Stomach (tissue), 9 donors: ENCODE data around the gene RFC3. TPM values are rescaled to one million over a fixed set of nuclear protein-coding genes. Genes with fewer than 3 reads are reported as not detected.

Source experiments
- DNase-seq, 2 donors: peaks; one replicate each; pipeline versions ENCODE4 v3.0.0 to v3.0.0-alpha.2; 2013 to 2019
- H3K27ac ChIP-seq, 5 donors: fragments of 200-600 bp in 4 of 5; sonication (generic) in 4 of 5; one replicate each; pipeline ENCODE4 v1.5.1; 2013 to 2019; ENCODE audit warnings: mild to moderate bottlenecking in 1 of 5, moderate library complexity in 1 of 5
- H3K27me3 ChIP-seq, 3 donors: fragments of 200-600 bp; sonication (generic); one replicate each; pipeline ENCODE4 v1.5.1; 2017 to 2019; ENCODE audit warnings: mixed run types in 1 of 3
- H3K36me3 ChIP-seq, 4 donors: fragments of 200-600 bp; sonication (generic); 1 replicate in 3 of 4; 2 replicates in 1 of 4; pipeline ENCODE4 v1.5.1; 2016 to 2019
- H3K4me1 ChIP-seq, 4 donors: fragments of 200-600 bp; sonication (generic); one replicate each; pipeline ENCODE4 v1.5.1; 2016 to 2019
- H3K4me3 ChIP-seq, 4 donors: fragments of 200-600 bp; sonication (generic) in 3 of 4; one replicate each; pipeline ENCODE4 v1.5.1; 2016 to 2019; ENCODE audit warnings: mild to moderate bottlenecking in 1 of 4
- H3K9me3 ChIP-seq, 4 donors: fragments of 200-600 bp; sonication (generic); one replicate each; pipeline ENCODE4 v1.5.1; 2016 to 2019
- EP300 ChIP-seq: sonication (generic); formaldehyde crosslinking; IDR thresholded peaks from one replicate; pipeline ENCODE4 v1.6.1; 2017; ENCODE audit warnings: antibody characterized with exemption
- POLR2A ChIP-seq, 4 donors: fragments of 450-650 bp; IDR thresholded peaks; one replicate each; pipeline ENCODE4 v1.6.1; 2016; ENCODE audit warnings: antibody characterized with exemption in 4 of 4, control low read depth in 2 of 4, mild to moderate bottlenecking in 1 of 4, moderate library complexity in 1 of 4
- POLR2AphosphoS5 ChIP-seq, 3 donors: sonication (generic); formaldehyde crosslinking; IDR thresholded peaks; one replicate each; pipeline ENCODE4 v1.6.1; 2016; ENCODE audit warnings: antibody characterized with exemption in 3 of 3
- WGBS, 5 donors: extraction: QIAGEN DNeasy Blood & Tissue Kit in 3 of 5; methylation state at CpG; one replicate each; pipeline versions ENCODE4 v1.1.5 to v1.1.7; 2013 to 2018; 5-methylcytosine and 5-hydroxymethylcytosine counted together
- intact Hi-C: fragments of 100-400 bp; cut with DNase I; formaldehyde crosslinking; loops from one replicate; pipeline ENCODE4 v1.15.1; 2023; ENCODE audit warnings: low total_unique reads
- polyA plus RNA-seq, 3 donors: library from polyadenylated mRNA; stranded (reverse); fragments of 200-250 nt; gene quantifications; one replicate each; pipeline ENCODE4 v1.2.3, GENCODE V29; 2013
- total RNA-seq, 5 donors: library from RNA; depleted of rRNA; stranded (reverse); fragments of >200 nt; gene quantifications; one replicate each; pipeline versions ENCODE4 v1.1.0 to v1.2.3, GENCODE V29; 2014 to 2016
- TF ChIP-seq, protein P1 (sequence below), 7 experiments: fragments of 450-650 bp in 4 of 7; fragments of 200-600 bp in 3 of 7; sonication (generic) in 3 of 7; IDR thresholded peaks; one replicate each; pipeline ENCODE4 v1.5.1; 2016 to 2019; ENCODE audit warnings: antibody characterized with exemption in 7 of 7, control low read depth in 2 of 7, mild to moderate bottlenecking in 1 of 7
- donor health status: healthy with polysubstance abuse.
- donor health status: Bipolar disorder and iron deficiency.
- donor health status: healthy.

RFC3 gene
- total and polyA plus RNA-seq, 8 donors, result 0.58 to 27.7 (median 7.8) TPM

DNA sequence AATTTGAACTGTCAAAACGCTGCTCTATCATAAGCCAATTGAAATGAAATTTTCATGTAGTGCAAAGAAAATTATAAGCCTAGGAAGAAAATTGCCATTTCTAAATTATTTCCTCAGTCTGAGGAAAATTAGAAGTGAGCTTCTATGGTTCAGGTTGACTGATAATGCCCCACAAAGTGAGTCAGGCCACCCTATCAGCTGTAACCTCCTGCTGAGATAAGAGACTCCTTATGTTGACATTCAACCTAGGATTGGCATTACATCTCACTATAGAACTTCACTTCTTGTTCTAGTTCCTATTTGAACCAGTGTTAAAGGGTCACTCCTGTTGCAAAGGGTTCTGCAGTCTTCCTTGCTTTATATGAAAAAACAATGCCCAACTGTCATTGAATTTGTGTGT is 32.6 kb upstream of the RFC3 start:
- Histone ChIP-seq H3K36me3 (no peaks in the 10 kb centered on the region), H3K4me1 (peaks cover 0 to 5% (median 0%) of the 10 kb centered on the region in 4 donors), H3K27me3 (no peaks in the 10 kb centered on the region), H3K4me3 (no peak overlapping the region), H3K9me3 (no peaks in the 10 kb centered on the region), H3K27ac (no peak overlapping the region)
- peak in 1 of 2 donors; percentile 6 for DNase-seq
- intact Hi-C loops, result no loop called here
- WGBS, 5 donors, result 75 to 86% (median 85%) methylated on average over 1 of the region's 1 CpG
- no peak for TF ChIP-seq POLR2AphosphoS5 (IDR thresholded peaks at IDR 0.05)
- TF ChIP-seq EP300, result no peak
- no peak for TF ChIP-seq POLR2A (IDR thresholded peaks at IDR 0.05)
- TF ChIP-seq, protein P1, sequence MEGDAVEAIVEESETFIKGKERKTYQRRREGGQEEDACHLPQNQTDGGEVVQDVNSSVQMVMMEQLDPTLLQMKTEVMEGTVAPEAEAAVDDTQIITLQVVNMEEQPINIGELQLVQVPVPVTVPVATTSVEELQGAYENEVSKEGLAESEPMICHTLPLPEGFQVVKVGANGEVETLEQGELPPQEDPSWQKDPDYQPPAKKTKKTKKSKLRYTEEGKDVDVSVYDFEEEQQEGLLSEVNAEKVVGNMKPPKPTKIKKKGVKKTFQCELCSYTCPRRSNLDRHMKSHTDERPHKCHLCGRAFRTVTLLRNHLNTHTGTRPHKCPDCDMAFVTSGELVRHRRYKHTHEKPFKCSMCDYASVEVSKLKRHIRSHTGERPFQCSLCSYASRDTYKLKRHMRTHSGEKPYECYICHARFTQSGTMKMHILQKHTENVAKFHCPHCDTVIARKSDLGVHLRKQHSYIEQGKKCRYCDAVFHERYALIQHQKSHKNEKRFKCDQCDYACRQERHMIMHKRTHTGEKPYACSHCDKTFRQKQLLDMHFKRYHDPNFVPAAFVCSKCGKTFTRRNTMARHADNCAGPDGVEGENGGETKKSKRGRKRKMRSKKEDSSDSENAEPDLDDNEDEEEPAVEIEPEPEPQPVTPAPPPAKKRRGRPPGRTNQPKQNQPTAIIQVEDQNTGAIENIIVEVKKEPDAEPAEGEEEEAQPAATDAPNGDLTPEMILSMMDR (IDR thresholded peaks at IDR 0.05), result no peak

- H3K4me1 ChIP-seq, result peaks cover 0 to 5% (median 0%) of the 10 kb centered on the region in 4 donors
- TF ChIP-seq POLR2AphosphoS5 (IDR thresholded peaks at IDR 0.05), result no peak
- no peak for TF ChIP-seq POLR2A (IDR thresholded peaks at IDR 0.05)
- no peak for TF ChIP-seq EP300
- WGBS, 5 donors, result 39 to 60% (median 55%) methylated on average over 6 of the region's 6 CpGs
- DNase-seq, result no peak
- no peaks in the 10 kb centered on the region for H3K36me3 ChIP-seq
- no peak overlapping the region for H3K27ac ChIP-seq
- no peaks in the 10 kb centered on the region for H3K27me3 ChIP-seq
- H3K9me3 ChIP-seq, result no peaks in the 10 kb centered on the region
- H3K4me3 ChIP-seq, result peak overlapping the region; percentile 11 to 38 (median 32)
- intact Hi-C loops, result no loop called here
Measured at GRCh38 chr13:33787051-33787591, 30.8 kb upstream of the RFC3 start.

DNA sequence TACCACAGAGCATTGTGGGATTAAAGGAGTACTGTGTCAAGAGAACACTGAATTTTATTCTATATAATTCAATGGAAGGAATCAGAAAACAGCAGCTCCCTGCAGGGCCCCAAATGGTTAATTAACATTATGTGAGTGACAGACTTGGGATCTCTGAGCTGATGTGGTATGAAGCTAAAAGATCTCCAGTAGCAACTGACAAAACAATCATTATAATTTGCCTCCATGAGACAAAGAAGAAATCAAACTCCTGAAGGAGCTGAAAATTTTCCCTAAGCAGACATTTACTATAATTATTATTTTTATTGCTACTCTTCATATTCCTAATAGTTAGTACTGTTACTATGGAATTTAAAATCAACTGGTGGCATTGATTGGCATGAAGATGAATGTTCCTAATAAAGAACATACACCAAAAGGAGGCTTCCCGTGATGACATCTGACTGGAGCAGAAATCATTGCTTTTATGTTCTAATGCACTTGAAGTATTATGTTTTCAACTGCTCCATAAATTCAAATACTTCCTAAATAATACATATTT is 28.8 kb upstream of the RFC3 start:
- Histone ChIP-seq H3K27me3 (no peaks in the 10 kb centered on the region), H3K27ac (no peak overlapping the region), H3K36me3 (no peaks in the 10 kb centered on the region), H3K4me1 (peaks cover 0 to 5% (median 0%) of the 10 kb centered on the region in 4 donors), H3K9me3 (no peaks in the 10 kb centered on the region), H3K4me3 (no peak overlapping the region)
- WGBS, 5 donors, result 82 to 100% (median 87%) methylated on average over 1 of the region's 1 CpG
- no peak for DNase-seq
- TF ChIP-seq EP300, result no peak
- TF ChIP-seq POLR2AphosphoS5 (IDR thresholded peaks at IDR 0.05), result no peak
- no peak for TF ChIP-seq POLR2A (IDR thresholded peaks at IDR 0.05)
- TF ChIP-seq, protein P1 (IDR thresholded peaks at IDR 0.05), result no peak
- intact Hi-C loops, result no loop called here

- no peak overlapping the region for H3K4me3 ChIP-seq
- TF ChIP-seq POLR2AphosphoS5 (IDR thresholded peaks at IDR 0.05) (no peak), POLR2A (IDR thresholded peaks at IDR 0.05) (no peak), EP300 (no peak)
- TF ChIP-seq, protein P1 (IDR thresholded peaks at IDR 0.05), result no peak
- H3K4me1 ChIP-seq, result peaks cover 0 to 5% (median 0%) of the 10 kb centered on the region in 4 donors
- no peak overlapping the region for H3K27ac ChIP-seq
- H3K27me3 ChIP-seq, result no peaks in the 10 kb centered on the region
- WGBS, 5 donors, result 47 to 68% (median 58%) methylated on average over 4 of the region's 4 CpGs
- no peaks in the 10 kb centered on the region for H3K36me3 ChIP-seq
- H3K9me3 ChIP-seq, result no peaks in the 10 kb centered on the region
- DNase-seq, result no peak
- intact Hi-C loops, result no loop called here
Measured at GRCh38 chr13:33789739-33790138, 28.2 kb upstream of the RFC3 start.

- no peak for DNase-seq
- no peaks in the 10 kb centered on the region for H3K27me3 ChIP-seq
- no peaks in the 10 kb centered on the region for H3K9me3 ChIP-seq
- H3K27ac ChIP-seq, result no peak overlapping the region
- H3K4me1 ChIP-seq, result peaks cover 0 to 11% (median 5%) of the 10 kb centered on the region in 4 donors
- intact Hi-C loops, result no loop called here
- no peaks in the 10 kb centered on the region for H3K36me3 ChIP-seq
- TF ChIP-seq, protein P1 (IDR thresholded peaks at IDR 0.05), result no peak
- no peak for TF ChIP-seq POLR2A (IDR thresholded peaks at IDR 0.05)
- no peak overlapping the region for H3K4me3 ChIP-seq
Measured at GRCh38 chr13:33793726-33794125, 24.2 kb upstream of the RFC3 start.
